Left lobe of liver (tissue), 2 donors: ENCODE measurements around the gene KCNG2. TPM values are rescaled to one million over a fixed set of nuclear protein-coding genes. Genes with fewer than 3 reads are reported as not detected.

Experiments
- ATAC-seq: fragments of 200-7000 bp; cut with Tn5 transposase; one replicate; pipeline ENCODE4 v1.9.1; 2020; ENCODE audit warnings: mild to moderate bottlenecking, moderate library complexity
- DNase-seq: peaks from one replicate; pipeline ENCODE4 v3.0.0-alpha.2; 2020; ENCODE audit warnings: low spot score
- total RNA-seq: library from RNA; stranded (reverse); gene quantifications from one replicate; pipeline ENCODE4 v1.2.1, GENCODE V29; 2021
- donor health status: DM: no; HTN: no; CAD: no; lungs with moderate emphysema.
- donor health status: DM: no; HTN: yes; CAD: no.

KCNG2 gene
- total RNA-seq, 1 donor from 2014 or later, result not detected

- DNase-seq, result peak; percentile 27
- ATAC-seq, result no peak
These were observed 81.1 kb downstream of the KCNG2 start for GRCh38 chr18:79878741-79879378.

- no peak for ATAC-seq
- DNase-seq, result no peak
These were observed 81.8 kb downstream of the KCNG2 start for GRCh38 chr18:79879566-79879965.

- ATAC-seq, result no peak
- DNase-seq, result no peak
These were observed 84.0 kb downstream of the KCNG2 start for GRCh38 chr18:79881695-79882094.

GRCh38 chr18:79882522-79883241 is 84.9 kb downstream of the KCNG2 start:
- peak; percentile 23 for DNase-seq
- ATAC-seq, result no peak

- DNase-seq, result no peak
- ATAC-seq, result no peak
These were observed 85.9 kb downstream of the KCNG2 start for GRCh38 chr18:79883461-79884293.

GRCh38 chr18:79884294-79884962 is 86.7 kb downstream of the KCNG2 start:
- no peak for ATAC-seq
- DNase-seq, result no peak

- ATAC-seq (no peak), DNase-seq (peak; percentile 33)
These were observed 87.4 kb downstream of the KCNG2 start for GRCh38 chr18:79884963-79885728.

- DNase-seq, result peak; percentile 65
- ATAC-seq, result peak; percentile 90
These were observed 89.7 kb downstream of the KCNG2 start for GRCh38 chr18:79887181-79888000.

- ATAC-seq (no peak), DNase-seq (peak; percentile 35)
These were observed 90.3 kb downstream of the KCNG2 start for GRCh38 chr18:79888016-79888415.

- no peak for DNase-seq
- ATAC-seq, result no peak
These were observed 91.8 kb downstream of the KCNG2 start for GRCh38 chr18:79889569-79889968.

- no peak for ATAC-seq
- DNase-seq, result no peak
These were observed 92.9 kb downstream of the KCNG2 start for GRCh38 chr18:79890674-79891073.

- ATAC-seq (no peak), DNase-seq (no peak)
These were observed 99.0 kb downstream of the KCNG2 start for GRCh38 chr18:79896738-79897137.

GRCh38 chr18:79897940-79898625 is 100.3 kb downstream of the KCNG2 start:
- no peak for ATAC-seq
- no peak for DNase-seq

GRCh38 chr18:79898952-79899608 is 101.3 kb downstream of the KCNG2 start:
- ATAC-seq (peak; percentile 3), DNase-seq (no peak)

GRCh38 chr18:79899609-79900445 is 102.1 kb downstream of the KCNG2 start:
- DNase-seq (no peak), ATAC-seq (peak; percentile 31)

GRCh38 chr18:79900610-79901570 is 103.2 kb downstream of the KCNG2 start:
- ATAC-seq, result peak; percentile 22

More at GRCh38 chr18:79900610-79901570, 103.2 kb downstream of the KCNG2 start:
- DNase-seq, result no peak
